Heart left ventricle (tissue), 16 donors: Measurements from ENCODE around the gene PLEKHO1. TPM values are rescaled to one million over a fixed set of nuclear protein-coding genes. Genes with fewer than 3 reads are reported as not detected.

Experiments used
- ATAC-seq, 4 donors: fragments of 200-7000 bp; cut with Tn5 transposase; one replicate each; pipeline ENCODE4 v1.9.1; 2020 to 2022; ENCODE audit warnings: moderate library complexity in 4 of 4, mild to moderate bottlenecking in 3 of 4, moderate number of reproducible peaks in 1 of 4
- DNase-seq, 5 donors: peaks; one replicate each; pipeline ENCODE4 v3.0.0-alpha.2; 2020
- H3K27ac ChIP-seq, 12 donors: fragments of 200-600 bp; sonication (generic) in 4 of 12; one replicate each; pipeline versions ENCODE4 v1.5.0 to v1.8.0; 2016 to 2022; ENCODE audit warnings: mild to moderate bottlenecking in 2 of 12
- H3K27me3 ChIP-seq, 9 donors: fragments of 200-600 bp; sonication (generic) in 2 of 9; one replicate each; pipeline versions ENCODE4 v1.5.1 to v1.8.0; 2016 to 2022; ENCODE audit warnings: mild to moderate bottlenecking in 3 of 9
- H3K36me3 ChIP-seq, 9 donors: fragments of 200-600 bp; sonication (generic) in 2 of 9; one replicate each; pipeline versions ENCODE4 v1.5.0 to v1.8.0; 2018 to 2022; ENCODE audit warnings: mild to moderate bottlenecking in 2 of 9
- H3K4me1 ChIP-seq, 12 donors: fragments of 200-600 bp; sonication (generic) in 4 of 12; one replicate each; pipeline versions ENCODE4 v1.5.0 to v1.8.0; 2016 to 2022; ENCODE audit warnings: mild to moderate bottlenecking in 3 of 12
- H3K4me3 ChIP-seq, 12 donors: fragments of 200-600 bp; sonication (generic) in 4 of 12; one replicate each; pipeline versions ENCODE4 v1.5.0 to v1.8.0; 2017 to 2022; ENCODE audit warnings: mild to moderate bottlenecking in 9 of 12, moderate library complexity in 4 of 12
- H3K9me3 ChIP-seq, 12 donors: fragments of 200-600 bp; sonication (generic) in 4 of 12; one replicate each; pipeline versions ENCODE4 v1.5.0 to v1.8.0; 2016 to 2022; ENCODE audit warnings: mild to moderate bottlenecking in 1 of 12
- CTCF ChIP-seq, 12 donors: fragments of 200-600 bp; sonication (generic) in 4 of 12; IDR thresholded peaks; one replicate each; pipeline versions ENCODE4 v1.5.0 to v1.8.0; 2018 to 2022; ENCODE audit warnings: antibody characterized with exemption in 12 of 12, mild to moderate bottlenecking in 5 of 12
- POLR2A ChIP-seq, 2 donors: fragments of 450-650 bp; IDR thresholded peaks; one replicate each; pipeline ENCODE4 v1.6.1; 2017; ENCODE audit warnings: antibody characterized with exemption in 2 of 2, mild to moderate bottlenecking in 2 of 2, moderate library complexity in 2 of 2
- WGBS, 4 donors: extraction: QIAGEN DNeasy Blood & Tissue Kit in 2 of 4; methylation state at CpG; one replicate each; pipeline versions ENCODE4 v1.1.5 to v1.1.7; 2013 to 2018; 5-methylcytosine and 5-hydroxymethylcytosine counted together
- intact Hi-C, 10 donors: fragments of 100-400 bp; cut with DNase I; formaldehyde crosslinking; loops; one replicate each; pipeline versions ENCODE4 v1.11.1 to v1.14.2; 2022
- long read RNA-seq, 3 donors: library from polyadenylated mRNA; unstranded; transcript quantifications; one replicate each; pipeline ENCODE4 v2.0.0, GENCODE V29; 2020 to 2021
- polyA plus RNA-seq, 2 donors: library from polyadenylated mRNA; stranded (reverse); fragments of 200-250 nt; gene quantifications; one replicate each; pipeline ENCODE4 v1.2.3, GENCODE V29; 2013
- total RNA-seq, 9 donors: library from RNA; depleted of rRNA in 2 of 9; stranded (reverse); fragments of >200 nt in 2 of 9; fragmentation: NEBNext Ultra II Directional in 3 of 9; extraction: Animal tissue kit (Norgen Biotek cat#: 25700) in 3 of 9; gene quantifications; one replicate each; pipeline versions ENCODE4 v1.1.0 to v1.2.4, GENCODE V29; 2016 to 2023
- donor health status: ischemic (EF 13 %, LVEDD 7.1; RV severe dilation, severe dysfunction).
- donor health status: healthy with polysubstance abuse.
- donor health status: DM: no; HTN: yes; CAD: no.
- donor health status: DM: no; HTN: no; CAD: no.
- donor health status: ischemic (EF 25% LVEDD 6.9; RV normal size, moderate dysfunction).
- donor health status: ischemic (EF 25% LVEDD 5.7; RV mildly dilated, moderate dysfunction).
- donor health status: healthy.
- donor health status: DM: yes; HTN: yes; CAD: no.
- donor health status: ischemic (EF 35%, LVEDD 5.7; RV mildly dilated, moderate dysfunction).
- donor health status: nonischemic (EF 11% LVEDD 7.7; RV severe dilation, severe dysfunction).
- donor health status: DM: yes; HTN: yes; CAD: no.
- donor health status: PGD.
- donor health status: ischemic (EF 29% LVEDD 5.4; RV normal size, mild dysfunction).
- donor health status: nonischemic (EF 23%, LVEDD 6.1; RV moderate dilation, normal function).

PLEKHO1 gene
- total RNA-seq (100 to 1,000 TPM in 2 of 9 donors, 10 to 100 TPM in 7; 46.8 to 152 (median 67.6) TPM), polyA plus RNA-seq (100 to 1,000 TPM; 184 to 200 TPM)
- long read RNA-seq, donor 1, transcript PLEKHO1-201 (6 exons, 2,050 nt): major isoform, 113 of 131 reads
- long read RNA-seq, donor 1, partial matches to known transcripts: 1 of 131 reads
- long read RNA-seq, donor 1, other reads (novel, unspliced or antisense): 15 of 131 reads
- long read RNA-seq, donor 2, transcript PLEKHO1-205 (5 exons, 1,025 nt): minor isoform, 15 of 67 reads
- long read RNA-seq, donor 2, transcript PLEKHO1-201 (6 exons, 2,050 nt): major isoform, 30 of 67 reads
- long read RNA-seq, donor 2, partial matches to known transcripts: 3 of 67 reads
- long read RNA-seq, donor 2, other reads (novel, unspliced or antisense): 17 of 67 reads
- long read RNA-seq, donor 3, transcript PLEKHO1-201 (6 exons, 2,050 nt): major isoform, 219 of 259 reads
- long read RNA-seq, donor 3, partial matches to known transcripts: 4 of 259 reads
- long read RNA-seq, donor 3, other reads (novel, unspliced or antisense): 30 of 259 reads

GRCh38 chr1:150149271-150150132 lies at the start of gene PLEKHO1:
TSS of gene PLEKHO1 (plus strand) at chr1:150149916. CDS start at chr1:150150258, 342 bp downstream.
- Histone ChIP-seq H3K27ac (peak within 1 kb of the TSS; percentile 85 to 98 (median 92)), H3K4me1 (peaks cover 3 to 53% (median 44%) of the 10 kb centered on the region in 12 donors), H3K36me3 (peaks cover 0 to 33% (median 24%) of the 10 kb centered on the region in 9 donors), H3K4me3 (peak within 1 kb of the TSS; percentile 71 to 93 (median 86)), H3K9me3 (no peaks in the 10 kb centered on the region), H3K27me3 (no peaks in the 10 kb centered on the region)
- peak; percentile 28 to 87 (median 80) for ATAC-seq
- 0 to 1% (median 0%) methylated on average over 26 to 89 of the region's 89 CpGs for WGBS, 4 donors
- DNase-seq: peak; percentile 89 to 94 (median 91)
- intact Hi-C loops: loop anchor here in 2 of 10 donors (5.0 kb wide), 2 partner anchors 42 to 57 kb away; no protein-coding TSS in a partner anchor
- TF ChIP-seq POLR2A (IDR thresholded peaks at IDR 0.05): peak; percentile 35 to 81
- no peak for TF ChIP-seq CTCF (IDR thresholded peaks at IDR 0.05)

- TF ChIP-seq CTCF (IDR thresholded peaks at IDR 0.05): no peak
- no peak for TF ChIP-seq POLR2A (IDR thresholded peaks at IDR 0.05)
- H3K27me3 ChIP-seq: no peaks in the 10 kb centered on the region
- WGBS, 4 donors: 71 to 81% (median 77%) methylated on average over 1 of the region's 1 CpG
- no peak for ATAC-seq
- intact Hi-C loops: no loop called here
- no peak overlapping the region for H3K4me3 ChIP-seq
- H3K9me3 ChIP-seq: peaks cover 0 to 4% (median 0%) of the 10 kb centered on the region in 12 donors
- H3K4me1 ChIP-seq: no peaks in the 10 kb centered on the region
- peaks cover 0 to 34% (median 12%) of the 10 kb centered on the region in 9 donors for H3K36me3 ChIP-seq
- DNase-seq: no peak
- H3K27ac ChIP-seq: no peak overlapping the region
Measured at GRCh38 chr1:150102986-150103385, 46.7 kb upstream of the PLEKHO1 start.

- WGBS, 4 donors: 88 to 95% (median 92%) methylated on average over 7 of the region's 7 CpGs
- H3K27ac ChIP-seq: peak overlapping the region in 1 of 12 donors; percentile 54
Measured at GRCh38 chr1:150106341-150106740, 43.4 kb upstream of the PLEKHO1 start.

More at GRCh38 chr1:150106341-150106740, 43.4 kb upstream of the PLEKHO1 start:
- no peak for DNase-seq
- Histone ChIP-seq H3K4me1 (peaks cover 0 to 22% (median 2%) of the 10 kb centered on the region in 12 donors), H3K4me3 (no peak overlapping the region), H3K36me3 (peaks cover 0 to 15% (median 6%) of the 10 kb centered on the region in 9 donors), H3K9me3 (peaks cover 0 to 4% (median 0%) of the 10 kb centered on the region in 12 donors), H3K27me3 (no peaks in the 10 kb centered on the region)
- ATAC-seq: no peak
- intact Hi-C loops: loop anchor here in 2 of 10 donors (5.0 kb wide), 2 partner anchors 36 to 41 kb away; partner anchors contain the start of gene PLEKHO1 (in 1 of the 2)
- TF ChIP-seq CTCF (IDR thresholded peaks at IDR 0.05) (no peak), POLR2A (IDR thresholded peaks at IDR 0.05) (no peak)
